HEK293T (cell line): ENCODE results near the gene LRRIQ1.

Experiments used
- BHLHE40 ChIP-seq: fragments of 450-650 bp; IDR thresholded peaks from 2 replicates; pipeline ENCODE4 v1.6.1; 2016; ENCODE audit warnings: mild to moderate bottlenecking, moderate library complexity, borderline replicate concordance
- ELF4 ChIP-seq: fragments of 450-650 bp; IDR thresholded peaks from 2 replicates; pipeline ENCODE4 v1.6.1; 2017; ENCODE audit warnings: antibody characterized with exemption
- FOXM1 ChIP-seq: fragments of 450-650 bp; IDR thresholded peaks from 2 replicates; pipeline ENCODE4 v1.6.1; 2017; ENCODE audit warnings: mild to moderate bottlenecking, borderline replicate concordance
- HDGF ChIP-seq: fragments of 450-650 bp; IDR thresholded peaks from 2 replicates; pipeline ENCODE4 v1.6.1; 2017; ENCODE audit warnings: antibody characterized with exemption, borderline replicate concordance
- SP1 ChIP-seq: fragments of 450-650 bp; IDR thresholded peaks from 2 replicates; pipeline ENCODE4 v1.6.1; 2017
- ZNF384 ChIP-seq: fragments of 450-650 bp; IDR thresholded peaks from 2 replicates; pipeline ENCODE4 v1.6.1; 2016

DNA sequence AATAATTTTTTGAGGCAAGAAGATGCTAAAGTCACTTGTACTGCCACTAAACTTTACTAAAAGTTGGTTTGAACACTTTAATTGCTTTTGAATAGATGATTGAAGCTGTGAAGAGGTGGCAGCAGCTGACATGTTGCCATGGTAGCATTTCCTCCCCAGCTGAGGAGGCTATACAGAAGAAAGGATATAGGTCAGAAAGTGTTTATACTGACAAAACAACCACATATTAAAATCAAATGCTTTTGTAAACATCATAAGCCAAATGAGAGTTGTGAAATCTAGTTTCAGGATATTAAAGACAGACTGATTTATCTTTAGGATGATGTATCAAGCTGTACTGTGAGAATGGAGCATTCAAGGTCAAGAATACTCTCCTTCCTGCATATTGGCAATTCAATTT, 41.7 kb upstream of the LRRIQ1 start:
- TF ChIP-seq BHLHE40 (no peak), ELF4 (no peak), HDGF (no peak), SP1 (no peak), FOXM1 (no peak), ZNF384 (no peak)
